Fibroblast of lung (primary cell): ENCODE results near the gene LTV1. TPM values are rescaled to one million over a fixed set of nuclear protein-coding genes. Genes with fewer than 3 reads are reported as not detected.
A peak's percentile ranks its signal among the peaks of the same experiment; 100 is the strongest.

Experiments
- DNase-seq, 2 donors: peaks; one replicate each; pipeline versions ENCODE4 v3.0.0 to v3.0.0-alpha.2; 2010; ENCODE audit warnings: low read depth in 2 of 2
- H2AFZ ChIP-seq: 2 replicates; pipeline ENCODE4 v1.5.1; 2012; ENCODE audit warnings: low read length, control low read depth, inconsistent platforms
- H3K27ac ChIP-seq: 2 replicates; pipeline ENCODE4 v1.5.1; 2011; ENCODE audit warnings: low read length, control low read depth; ENCODE audit not compliant: insufficient read depth
- H3K27me3 ChIP-seq: 2 replicates; pipeline ENCODE4 v1.5.1; 2011; ENCODE audit warnings: mild to moderate bottlenecking, low read length; ENCODE audit not compliant: control insufficient read depth, insufficient read depth
- H3K36me3 ChIP-seq: 2 replicates; pipeline ENCODE4 v1.5.1; 2011; ENCODE audit warnings: low read length; ENCODE audit not compliant: control insufficient read depth, insufficient read depth
- H3K4me1 ChIP-seq: 2 replicates; pipeline ENCODE4 v1.5.1; 2011; ENCODE audit warnings: low read length; ENCODE audit not compliant: control insufficient read depth, insufficient read depth; ENCODE audit errors: extremely low read depth
- H3K4me2 ChIP-seq: 2 replicates; pipeline ENCODE4 v1.5.1; 2011; ENCODE audit warnings: low read length, control low read depth; ENCODE audit not compliant: insufficient read depth; ENCODE audit errors: extremely low read depth
- H3K4me3 ChIP-seq, 4 experiments: fragments of 200-600 bp in 1 of 4; sonication (generic) in 1 of 4; replicated peaks in 1 of 4; 2 replicates each; pipeline ENCODE4 v1.5.1; 2011 to 2016; ENCODE audit warnings: low read length in 4 of 4, low read depth in 3 of 4, mild to moderate bottlenecking in 3 of 4, control low read depth in 2 of 4, inconsistent platforms in 1 of 4, mixed read lengths in 1 of 4; ENCODE audit not compliant: insufficient read depth in 1 of 4; ENCODE audit errors: control extremely low read depth in 1 of 4
- H3K79me2 ChIP-seq: 2 replicates; pipeline ENCODE4 v1.5.1; 2012; ENCODE audit warnings: mild to moderate bottlenecking, low read length, inconsistent platforms; ENCODE audit not compliant: control insufficient read depth, insufficient read depth
- H3K9ac ChIP-seq: 2 replicates; pipeline ENCODE4 v1.5.1; 2011; ENCODE audit warnings: mild to moderate bottlenecking, low read length, control low read depth; ENCODE audit not compliant: insufficient read depth
- H3K9me3 ChIP-seq: 2 replicates; pipeline ENCODE4 v1.5.1; 2012; ENCODE audit warnings: low read depth, low read length; ENCODE audit not compliant: control insufficient read depth, insufficient read depth
- H4K20me1 ChIP-seq: 2 replicates; pipeline ENCODE4 v1.5.1; 2011; ENCODE audit warnings: low read length; ENCODE audit not compliant: control insufficient read depth, insufficient read depth; ENCODE audit errors: extremely low read depth
- CTCF ChIP-seq, 2 donors: IDR thresholded peaks in 1 of 2; conservative IDR thresholded peaks in 1 of 2; 1 replicate in 1 of 2; 2 replicates in 1 of 2; pipeline ENCODE4 v1.5.1; 2011 to 2012; ENCODE audit warnings: low read length in 2 of 2, control low read depth in 1 of 2, inconsistent platforms in 1 of 2, low read depth in 1 of 2, mild to moderate bottlenecking in 1 of 2
- EZH2 ChIP-seq: IDR thresholded peaks from 2 replicates; pipeline ENCODE4 v1.5.1; 2012; ENCODE audit warnings: low read length, control low read depth, mild to moderate bottlenecking; ENCODE audit errors: missing control alignments
- polyA plus RNA-seq, 2 donors: library from polyadenylated mRNA; depleted of rRNA in 1 of 2; stranded (reverse) in 1 of 2; unstranded in 1 of 2; fragments of >200 nt; gene quantifications; 2 replicates each; pipeline ENCODE4 v1.2.1, GENCODE V29; 2011 to 2012; ENCODE audit warnings: missing spikeins in 1 of 2
- total RNA-seq: library from RNA; depleted of rRNA; stranded (reverse); fragments of >200 nt; gene quantifications from 2 replicates; pipeline ENCODE4 v1.2.1, GENCODE V29; 2014

LTV1 gene
- total and polyA plus RNA-seq, 2 donors (not counting 1 experiment from before 2014, with no cell fraction given), result 18.2 to 30.2 TPM

- H3K27ac ChIP-seq, result no peak overlapping the region
- TF ChIP-seq EZH2, result no peak
- no peak for TF ChIP-seq CTCF (conservative IDR thresholded peaks at IDR 0.05 in 1 of 2, IDR thresholded peaks at IDR 0.05 in 1 of 2; ENCODE audit: low read depth in 1 of 2, low read length in 2 of 2)
Observed at GRCh38 chr6:143896126-143896860, 53.2 kb downstream of the LTV1 start.

GRCh38 chr6:143900358-143900757 is 57.2 kb downstream of the LTV1 start:
- Histone ChIP-seq H3K4me2 (no peak overlapping the region), H3K9ac (no peak overlapping the region), H3K4me1 (no peaks in the 10 kb centered on the region), H3K9me3 (no peaks in the 10 kb centered on the region), H3K27ac (no peak overlapping the region), H4K20me1 (no peaks in the 10 kb centered on the region), H3K27me3 (no peaks in the 10 kb centered on the region), H3K79me2 (no peaks in the 10 kb centered on the region), H2AFZ (no peak overlapping the region), H3K4me3 (no peak overlapping the region), H3K36me3 (no peaks in the 10 kb centered on the region)
- DNase-seq, result no peak
- no peak for TF ChIP-seq EZH2
- no peak for TF ChIP-seq CTCF (conservative IDR thresholded peaks at IDR 0.05 in 1 of 2, IDR thresholded peaks at IDR 0.05 in 1 of 2; ENCODE audit: low read depth in 1 of 2, low read length in 2 of 2)

More at GRCh38 chr6:143896126-143896860, 53.2 kb downstream of the LTV1 start:
- Histone ChIP-seq H3K9me3 (no peaks in the 10 kb centered on the region), H3K36me3 (no peaks in the 10 kb centered on the region), H4K20me1 (no peaks in the 10 kb centered on the region), H3K79me2 (no peaks in the 10 kb centered on the region), H3K27me3 (no peaks in the 10 kb centered on the region), H3K4me3 (no peak overlapping the region), H3K9ac (no peak overlapping the region), H2AFZ (no peak overlapping the region), H3K4me2 (no peak overlapping the region), H3K4me1 (no peaks in the 10 kb centered on the region)
- DNase-seq, result no peak

GRCh38 chr6:143901885-143902750 is 59.0 kb downstream of the LTV1 start:
- peak overlapping the region in 1 of 4 experiments; percentile 9 for H3K4me3 ChIP-seq
- no peak overlapping the region for H3K27ac ChIP-seq

More at GRCh38 chr6:143901885-143902750, 59.0 kb downstream of the LTV1 start:
- TF ChIP-seq CTCF (conservative IDR thresholded peaks at IDR 0.05 in 1 of 2, IDR thresholded peaks at IDR 0.05 in 1 of 2; ENCODE audit: low read depth in 1 of 2, low read length in 2 of 2) (no peak), EZH2 (no peak)
- H3K4me2 ChIP-seq, result peak overlapping the region; percentile 7
- no peaks in the 10 kb centered on the region for H3K9me3 ChIP-seq
- DNase-seq, result peak; percentile 20 to 82
- H3K4me1 ChIP-seq, result no peaks in the 10 kb centered on the region
- no peaks in the 10 kb centered on the region for H3K27me3 ChIP-seq
- peak overlapping the region; percentile 35 for H2AFZ ChIP-seq
- no peaks in the 10 kb centered on the region for H4K20me1 ChIP-seq
- no peak overlapping the region for H3K9ac ChIP-seq
- no peaks in the 10 kb centered on the region for H3K36me3 ChIP-seq
- H3K79me2 ChIP-seq, result no peaks in the 10 kb centered on the region
